AG10803 (cell line): Measurements from ENCODE around the gene CTPS1.

Experiments used
- DNase-seq: peaks from one replicate; pipeline ENCODE4 v3.0.0; 2010; ENCODE audit warnings: low read depth
- H3K4me3 ChIP-seq: 2 replicates; pipeline ENCODE4 v1.5.1; 2011; ENCODE audit warnings: mild to moderate bottlenecking, low read length, control low read depth
- TF ChIP-seq, protein P1 (sequence below): conservative IDR thresholded peaks from 2 replicates; pipeline ENCODE4 v1.5.1; 2011; ENCODE audit warnings: mild to moderate bottlenecking, low read length, control low read depth, inconsistent platforms

CTPS1 gene

DNA sequence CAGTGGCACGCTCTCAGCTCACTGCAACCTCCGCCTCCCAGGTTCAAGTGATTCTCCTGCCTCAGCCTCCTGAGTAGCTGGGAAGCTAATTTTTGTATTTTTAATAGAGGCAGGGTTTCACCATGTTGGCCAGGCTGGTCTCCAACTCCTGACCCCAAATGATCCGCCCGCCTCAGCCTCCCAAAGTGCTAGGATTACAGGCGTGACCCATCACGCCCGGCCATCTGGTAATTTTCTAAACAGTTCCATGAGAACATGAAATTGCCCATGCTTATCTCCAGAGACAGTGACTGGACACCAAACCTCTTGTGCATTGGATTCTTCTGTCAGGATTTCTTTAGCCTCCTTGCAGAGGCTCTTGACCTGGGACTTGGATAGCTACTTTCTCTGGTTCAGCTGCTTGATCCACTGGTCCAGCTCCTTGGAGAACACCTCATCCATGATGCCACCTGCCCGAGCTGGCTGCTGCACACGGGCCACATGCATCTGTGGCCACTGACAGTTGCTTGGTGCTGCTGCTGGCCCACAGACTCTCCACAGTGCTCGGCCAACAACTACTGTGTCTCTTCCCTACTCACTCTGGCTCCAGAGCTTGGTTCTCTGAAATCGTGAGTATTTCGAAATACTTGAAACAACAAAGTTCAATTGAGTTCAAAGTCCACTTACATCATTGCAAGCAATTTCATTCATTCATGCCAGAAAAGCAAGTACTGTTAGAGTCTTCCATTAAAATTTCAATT lies 40.0 kb upstream of the CTPS1 start:
- TF ChIP-seq, protein P1, sequence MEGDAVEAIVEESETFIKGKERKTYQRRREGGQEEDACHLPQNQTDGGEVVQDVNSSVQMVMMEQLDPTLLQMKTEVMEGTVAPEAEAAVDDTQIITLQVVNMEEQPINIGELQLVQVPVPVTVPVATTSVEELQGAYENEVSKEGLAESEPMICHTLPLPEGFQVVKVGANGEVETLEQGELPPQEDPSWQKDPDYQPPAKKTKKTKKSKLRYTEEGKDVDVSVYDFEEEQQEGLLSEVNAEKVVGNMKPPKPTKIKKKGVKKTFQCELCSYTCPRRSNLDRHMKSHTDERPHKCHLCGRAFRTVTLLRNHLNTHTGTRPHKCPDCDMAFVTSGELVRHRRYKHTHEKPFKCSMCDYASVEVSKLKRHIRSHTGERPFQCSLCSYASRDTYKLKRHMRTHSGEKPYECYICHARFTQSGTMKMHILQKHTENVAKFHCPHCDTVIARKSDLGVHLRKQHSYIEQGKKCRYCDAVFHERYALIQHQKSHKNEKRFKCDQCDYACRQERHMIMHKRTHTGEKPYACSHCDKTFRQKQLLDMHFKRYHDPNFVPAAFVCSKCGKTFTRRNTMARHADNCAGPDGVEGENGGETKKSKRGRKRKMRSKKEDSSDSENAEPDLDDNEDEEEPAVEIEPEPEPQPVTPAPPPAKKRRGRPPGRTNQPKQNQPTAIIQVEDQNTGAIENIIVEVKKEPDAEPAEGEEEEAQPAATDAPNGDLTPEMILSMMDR: no peak
- H3K4me3 ChIP-seq: no peak overlapping the region
- peak; percentile 77 for DNase-seq

DNA sequence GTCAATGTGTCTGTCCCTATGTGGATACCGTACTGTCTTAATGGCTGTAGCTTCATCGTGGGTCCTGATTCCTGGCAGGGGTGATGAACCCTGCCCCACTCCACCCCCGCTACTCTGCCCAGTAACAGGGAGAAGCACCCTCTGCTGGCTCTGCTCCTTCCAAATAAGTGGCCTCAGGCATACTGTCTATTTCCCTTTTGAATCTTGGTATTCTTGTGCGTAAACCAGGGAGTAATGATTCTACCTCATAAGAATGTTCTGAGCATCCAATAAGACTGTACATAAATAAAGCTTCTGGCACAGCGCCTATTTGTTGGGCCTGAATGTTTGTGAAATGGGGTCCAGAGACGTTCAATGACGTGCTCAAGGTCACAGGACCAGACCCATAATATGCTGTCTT lies 35.2 kb upstream of the CTPS1 start:
- peak; percentile 24 for DNase-seq
- TF ChIP-seq, protein P1: no peak
- H3K4me3 ChIP-seq: no peak overlapping the region

DNA sequence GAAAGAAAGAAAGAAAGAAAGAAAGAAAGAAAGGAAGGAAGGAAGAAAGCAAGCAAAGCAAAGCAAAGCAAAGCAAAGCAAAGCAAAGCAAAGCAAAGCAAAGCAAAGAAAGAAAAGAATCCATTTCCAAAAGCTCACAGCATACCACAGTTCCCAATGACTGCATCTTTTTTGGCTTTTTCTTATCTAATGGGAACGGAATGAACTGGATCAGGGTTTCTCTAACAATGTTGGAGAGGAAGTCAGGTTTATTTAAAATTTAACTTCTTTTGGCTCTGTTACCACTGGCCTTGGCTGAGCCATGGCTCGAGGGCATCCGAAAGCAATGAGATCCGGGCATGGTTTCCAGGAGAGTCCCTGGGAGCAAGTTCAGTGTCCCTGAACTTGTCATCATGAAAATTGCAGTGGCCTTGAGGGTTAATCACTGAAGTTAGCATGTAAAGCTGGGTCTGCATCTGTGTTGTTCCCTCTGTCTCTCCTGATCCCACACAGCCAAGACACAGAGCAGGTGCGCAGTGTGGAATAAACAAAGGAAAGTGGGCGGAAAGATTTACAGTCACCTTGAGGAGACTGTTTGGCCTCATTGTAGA lies 34.6 kb upstream of the CTPS1 start:
- no peak for DNase-seq
- no peak overlapping the region for H3K4me3 ChIP-seq
- TF ChIP-seq, protein P1: no peak

DNA sequence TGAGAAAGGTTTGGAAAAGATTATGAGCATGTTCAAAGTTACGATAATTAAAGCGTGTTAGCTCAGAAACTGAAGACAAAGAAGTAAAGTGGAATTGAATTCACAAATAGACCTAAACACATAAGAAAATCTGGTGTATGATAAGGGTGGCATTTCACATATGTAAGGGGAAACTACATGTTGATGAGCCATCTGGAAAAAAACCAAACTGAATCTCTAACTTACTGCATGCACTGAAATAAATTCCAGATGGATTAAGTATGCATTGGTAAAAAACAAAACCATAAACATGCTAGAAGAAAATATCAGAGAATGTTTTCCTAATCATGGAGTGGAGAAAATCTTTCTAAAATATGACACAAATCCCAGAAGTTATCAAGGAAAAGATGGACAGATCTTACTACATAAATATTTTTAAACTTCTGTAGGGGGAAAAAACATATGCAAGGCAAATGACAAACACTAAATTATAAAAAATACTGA lies 34.0 kb upstream of the CTPS1 start:
- no peak overlapping the region for H3K4me3 ChIP-seq
- TF ChIP-seq, protein P1: no peak
- no peak for DNase-seq

DNA sequence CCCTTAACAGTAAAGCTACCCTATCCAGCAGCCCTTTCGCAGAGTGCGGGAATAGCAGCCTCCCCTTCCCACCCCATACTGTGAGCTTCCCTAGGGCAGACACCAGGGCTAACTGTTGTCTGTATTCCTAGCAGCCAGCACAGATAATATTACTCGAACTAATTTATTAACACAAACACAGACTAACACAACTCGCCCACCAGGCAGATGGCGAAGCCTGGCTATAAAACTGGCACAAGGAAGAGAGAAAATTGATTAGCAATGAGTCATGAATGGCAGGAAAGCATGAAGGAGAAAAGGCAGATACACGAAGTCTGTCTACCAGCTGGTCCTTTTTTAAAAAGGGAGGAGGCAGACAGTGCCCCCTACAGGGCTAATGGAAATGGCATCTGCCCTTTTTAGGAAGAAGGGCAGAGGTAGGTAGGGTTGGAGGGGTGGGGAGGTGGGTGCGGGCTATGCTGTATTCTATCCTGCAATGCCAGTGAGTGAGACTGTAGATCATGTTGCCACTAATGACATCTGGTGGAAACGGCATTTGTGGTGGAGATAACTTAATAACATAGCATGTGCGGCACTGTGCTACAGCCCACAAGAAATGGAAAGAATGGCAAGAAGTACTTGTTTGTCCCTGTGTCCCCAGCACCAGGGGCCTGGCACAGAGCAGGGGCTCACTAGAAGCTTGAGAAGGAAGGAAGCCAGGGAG lies 30.6 kb upstream of the CTPS1 start:
- TF ChIP-seq, protein P1: peak; percentile 77
- H3K4me3 ChIP-seq: no peak overlapping the region
- DNase-seq: peak; percentile 77

DNA sequence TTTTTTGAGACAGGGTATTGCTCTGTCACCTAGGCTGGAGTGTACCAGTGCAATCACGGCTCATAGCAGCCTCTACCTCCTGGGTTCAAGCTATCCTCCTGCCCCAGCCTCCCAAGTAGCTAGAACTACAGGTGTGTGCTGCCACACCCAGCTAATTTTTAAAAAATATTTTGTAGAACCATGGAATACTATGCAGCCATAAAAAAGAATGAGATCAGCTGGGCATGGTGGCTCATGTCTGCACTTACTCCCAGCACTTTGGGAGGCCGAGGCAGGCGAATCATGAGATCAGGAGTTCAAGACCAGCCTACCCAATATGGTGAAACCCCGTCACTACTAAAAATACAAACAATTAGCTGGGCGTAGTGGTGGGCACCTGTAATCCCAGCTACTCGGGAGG lies 29.9 kb upstream of the CTPS1 start:
- H3K4me3 ChIP-seq: no peak overlapping the region
- TF ChIP-seq, protein P1: no peak
- DNase-seq: no peak
